AG10803 (cell line): Measurements from ENCODE around the gene DSE.

Source experiments
- DNase-seq: peaks from one replicate; pipeline ENCODE4 v3.0.0; 2010; ENCODE audit warnings: low read depth
- H3K4me3 ChIP-seq: 2 replicates; pipeline ENCODE4 v1.5.1; 2011; ENCODE audit warnings: mild to moderate bottlenecking, low read length, control low read depth
- TF ChIP-seq, protein P1 (sequence below): conservative IDR thresholded peaks from 2 replicates; pipeline ENCODE4 v1.5.1; 2011; ENCODE audit warnings: mild to moderate bottlenecking, low read length, control low read depth, inconsistent platforms

The DSE gene

DNA sequence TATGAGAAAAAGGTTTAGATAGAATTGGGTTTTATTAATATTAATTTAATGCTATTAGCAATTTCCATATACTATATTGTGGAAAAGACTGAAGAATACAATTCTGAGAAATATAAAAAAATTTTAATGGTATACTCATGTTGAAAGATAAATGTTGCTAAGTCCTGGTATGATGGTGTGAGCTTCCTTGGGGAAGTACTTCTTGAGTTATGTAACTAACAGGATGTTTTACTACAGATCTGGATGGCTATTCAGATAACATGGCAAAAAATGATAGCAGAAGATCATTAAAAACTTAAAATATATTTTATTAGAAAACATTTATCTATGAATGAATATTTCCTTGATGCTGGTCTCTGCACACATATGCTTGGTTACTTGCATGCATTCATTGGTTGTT is 66.9 kb downstream of the DSE start:
- no peak for DNase-seq
- TF ChIP-seq, protein P1, sequence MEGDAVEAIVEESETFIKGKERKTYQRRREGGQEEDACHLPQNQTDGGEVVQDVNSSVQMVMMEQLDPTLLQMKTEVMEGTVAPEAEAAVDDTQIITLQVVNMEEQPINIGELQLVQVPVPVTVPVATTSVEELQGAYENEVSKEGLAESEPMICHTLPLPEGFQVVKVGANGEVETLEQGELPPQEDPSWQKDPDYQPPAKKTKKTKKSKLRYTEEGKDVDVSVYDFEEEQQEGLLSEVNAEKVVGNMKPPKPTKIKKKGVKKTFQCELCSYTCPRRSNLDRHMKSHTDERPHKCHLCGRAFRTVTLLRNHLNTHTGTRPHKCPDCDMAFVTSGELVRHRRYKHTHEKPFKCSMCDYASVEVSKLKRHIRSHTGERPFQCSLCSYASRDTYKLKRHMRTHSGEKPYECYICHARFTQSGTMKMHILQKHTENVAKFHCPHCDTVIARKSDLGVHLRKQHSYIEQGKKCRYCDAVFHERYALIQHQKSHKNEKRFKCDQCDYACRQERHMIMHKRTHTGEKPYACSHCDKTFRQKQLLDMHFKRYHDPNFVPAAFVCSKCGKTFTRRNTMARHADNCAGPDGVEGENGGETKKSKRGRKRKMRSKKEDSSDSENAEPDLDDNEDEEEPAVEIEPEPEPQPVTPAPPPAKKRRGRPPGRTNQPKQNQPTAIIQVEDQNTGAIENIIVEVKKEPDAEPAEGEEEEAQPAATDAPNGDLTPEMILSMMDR = no peak
- no peak overlapping the region for H3K4me3 ChIP-seq

DNA sequence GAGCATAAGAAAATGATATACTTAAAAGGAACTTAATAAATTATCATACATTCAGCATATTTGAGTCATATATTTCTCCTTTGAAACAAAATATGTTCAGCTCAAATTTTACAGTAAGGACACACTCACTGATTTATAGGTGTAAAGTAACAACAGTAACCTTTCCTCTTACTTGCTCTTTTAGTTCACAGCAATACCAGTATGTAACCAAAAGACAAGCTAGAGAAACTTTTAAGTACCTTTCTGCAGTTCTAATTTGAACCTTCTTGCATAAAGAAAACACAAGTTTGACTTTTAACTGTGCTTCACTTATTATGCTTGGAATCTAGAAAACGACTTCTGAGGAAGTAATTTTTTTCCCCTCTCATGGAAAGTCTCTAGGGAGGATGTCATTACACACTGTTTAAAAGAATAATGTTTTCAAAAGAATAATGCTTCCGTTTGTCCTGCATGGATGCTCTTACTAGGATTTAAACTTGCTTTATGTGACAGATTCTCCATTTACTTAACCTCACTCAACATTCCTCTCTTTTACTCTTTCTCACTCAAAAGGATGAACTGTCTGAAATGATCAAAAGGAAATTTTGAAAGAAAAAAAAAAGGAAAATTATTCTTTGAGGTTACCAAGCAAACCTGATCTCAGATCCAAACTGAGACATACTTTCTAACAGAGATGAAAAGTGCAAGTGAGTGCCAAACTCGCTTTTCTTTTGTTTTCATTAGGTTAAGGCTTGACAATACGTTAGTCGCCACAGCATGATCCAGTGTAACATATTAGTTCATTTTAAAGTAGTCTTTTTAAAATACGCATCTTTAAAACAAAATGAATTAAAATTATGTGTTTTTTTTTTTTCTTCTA is 68.1 kb downstream of the DSE start:
- DNase-seq = no peak
- TF ChIP-seq, protein P1 = no peak
- no peak overlapping the region for H3K4me3 ChIP-seq

DNA sequence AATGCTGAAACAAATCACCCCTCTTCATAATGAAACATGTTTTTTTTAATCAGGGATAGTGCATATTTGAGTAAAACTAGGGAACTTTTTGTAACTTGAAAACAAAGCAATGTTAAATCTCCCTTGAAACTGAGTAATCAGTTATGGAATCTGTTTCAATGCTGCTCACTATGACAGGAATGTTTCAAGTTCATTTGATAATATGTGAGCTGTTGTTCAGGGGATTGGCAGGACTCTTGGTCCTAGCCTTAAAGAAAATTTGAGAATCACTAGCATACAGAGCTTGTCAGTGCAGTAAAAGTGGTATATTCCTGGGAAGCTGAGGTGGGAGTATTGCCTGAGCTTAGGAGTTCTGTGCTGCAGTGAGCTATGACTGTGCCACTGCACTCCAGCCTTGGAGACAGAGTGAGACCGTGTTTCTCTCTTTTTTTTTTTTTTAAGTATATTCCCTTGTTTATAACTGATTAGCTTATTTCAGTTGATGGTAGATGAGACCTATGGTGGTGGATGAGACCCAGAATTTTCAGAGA is 68.8 kb downstream of the DSE start:
- DNase-seq = peak; percentile 49
- H3K4me3 ChIP-seq = no peak overlapping the region
- TF ChIP-seq, protein P1 = no peak

DNA sequence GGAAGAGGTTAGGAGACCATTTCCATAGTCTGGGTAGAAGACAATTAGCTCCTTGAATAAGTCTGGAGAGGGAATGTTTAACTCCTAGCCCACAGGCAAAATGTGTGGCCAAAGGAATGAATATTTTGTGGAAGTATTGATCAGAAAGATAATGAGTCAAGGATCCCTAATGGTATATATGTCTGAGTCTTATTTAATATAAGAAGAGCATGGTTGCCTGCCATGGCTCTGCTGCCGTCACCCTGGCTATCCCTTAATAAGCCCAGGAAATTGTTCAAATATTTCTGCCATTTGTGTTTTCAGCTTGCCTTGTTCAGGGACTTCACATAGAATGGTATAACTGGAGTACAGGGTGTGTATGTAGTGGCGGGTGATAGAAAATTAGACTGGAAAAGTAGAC is 72.4 kb downstream of the DSE start:
- TF ChIP-seq, protein P1 = no peak
- no peak for DNase-seq
- H3K4me3 ChIP-seq = no peak overlapping the region

DNA sequence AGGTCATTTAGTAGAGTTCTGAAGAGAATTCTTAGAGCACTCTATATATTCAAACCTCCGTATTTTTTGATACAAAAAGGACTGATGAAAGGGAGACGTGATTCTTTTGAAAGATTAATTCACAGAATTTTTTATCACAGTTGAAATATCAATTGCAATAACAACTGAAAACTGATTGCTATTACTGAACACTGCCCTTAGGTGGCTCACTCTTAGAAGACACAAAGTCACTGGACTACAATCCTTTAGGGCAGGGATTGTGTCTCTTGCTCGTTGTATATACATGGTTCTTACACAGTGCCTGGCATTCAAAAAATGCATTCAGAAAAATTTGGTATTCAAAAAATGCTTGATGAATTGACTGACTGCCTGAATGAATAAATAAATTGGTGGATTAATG is 73.3 kb downstream of the DSE start:
- H3K4me3 ChIP-seq = no peak overlapping the region
- TF ChIP-seq, protein P1 = peak; percentile 70
- peak; percentile 54 for DNase-seq

DNA sequence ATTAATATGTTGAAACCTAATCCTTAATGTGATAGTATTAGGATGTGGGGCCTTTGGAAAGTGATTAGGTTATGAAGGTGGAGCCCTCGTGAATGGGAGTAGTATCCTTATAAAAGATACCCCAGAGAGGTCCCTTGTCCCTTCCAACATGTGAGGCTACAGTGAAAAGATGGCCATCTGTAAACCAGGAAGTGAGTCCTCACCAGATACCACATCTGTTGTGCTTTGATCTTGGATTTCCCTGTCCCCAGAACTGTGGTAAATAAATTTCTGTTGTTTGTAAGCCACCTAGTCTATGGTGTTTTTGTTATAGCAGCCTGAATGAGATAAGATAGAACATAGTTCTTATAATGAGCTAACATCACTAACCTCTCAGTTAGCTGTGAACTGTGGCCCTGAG is 73.8 kb downstream of the DSE start:
- TF ChIP-seq, protein P1 = no peak
- H3K4me3 ChIP-seq = no peak overlapping the region
- no peak for DNase-seq

DNA sequence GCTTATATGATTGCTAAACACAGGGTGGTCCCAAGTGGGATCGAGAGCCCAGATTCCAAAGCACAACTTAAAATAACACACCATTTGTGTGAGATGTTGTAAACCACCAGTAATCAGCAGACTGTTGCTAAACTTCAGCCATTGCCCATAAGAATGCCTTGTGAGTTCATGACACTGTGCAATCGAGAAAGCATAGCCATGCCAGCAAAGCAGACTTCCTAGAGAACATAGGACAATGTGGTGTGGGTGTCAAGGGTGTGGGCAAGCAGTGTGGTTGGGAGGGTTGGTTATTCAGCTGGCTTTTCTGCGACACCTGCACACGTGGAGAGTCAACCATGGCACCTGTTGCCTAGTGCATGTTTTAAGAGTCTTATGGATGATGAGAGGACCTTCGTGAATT is 74.4 kb downstream of the DSE start:
- no peak overlapping the region for H3K4me3 ChIP-seq
- TF ChIP-seq, protein P1 = no peak
- peak; percentile 52 for DNase-seq
